ENCODE measurements around the gene TACC2. TPM values are rescaled to one million over a fixed set of nuclear protein-coding genes. Genes with fewer than 3 reads are reported as not detected.

The TACC2 gene
- total RNA-seq, 4 donors from 2014 or later = 95.9 to 122 (median 114) TPM

- H3K9me3 ChIP-seq = no peaks in the 10 kb centered on the region
- TF ChIP-seq POLR2A (IDR thresholded peaks at IDR 0.05) (no peak), CTCF (IDR thresholded peaks at IDR 0.05) (no peak)
- H3K4me1 ChIP-seq = peaks cover 35 to 54% of the 10 kb centered on the region in 2 donors
- intact Hi-C loops (cut with DNase I) = no loop called here
- H3K36me3 ChIP-seq = no peaks in the 10 kb centered on the region
- H3K27ac ChIP-seq = peak overlapping the region; percentile 67 to 92 (median 84)
- no peak overlapping the region for H3K4me3 ChIP-seq (replicated peaks in 1 of 3)
- H3K27me3 ChIP-seq = no peaks in the 10 kb centered on the region
- no peak for DNase-seq
- 91 to 100% methylated on average over 1 of the region's 1 CpG for WGBS, 2 donors
These were observed 275.5 kb downstream of the TACC2 start for GRCh38 chr10:122264436-122264835.

GRCh38 chr10:122264931-122265330 lies 276.0 kb downstream of the TACC2 start:
- no peaks in the 10 kb centered on the region for H3K27me3 ChIP-seq
- TF ChIP-seq CTCF (IDR thresholded peaks at IDR 0.05) = no peak
- H3K4me1 ChIP-seq = peaks cover 35 to 54% of the 10 kb centered on the region in 2 donors
- intact Hi-C loops (cut with DNase I) = no loop called here
- 91 to 99% methylated on average over 8 of the region's 8 CpGs for WGBS, 2 donors
- DNase-seq = no peak
- no peak overlapping the region for H3K4me3 ChIP-seq (replicated peaks in 1 of 3)
- no peaks in the 10 kb centered on the region for H3K9me3 ChIP-seq
- peak overlapping the region; percentile 67 to 92 (median 84) for H3K27ac ChIP-seq
- peaks cover 0 to 5% of the 10 kb centered on the region in 2 donors for H3K36me3 ChIP-seq

GRCh38 chr10:122265896-122266295 lies 276.9 kb downstream of the TACC2 start:
- Histone ChIP-seq H3K4me3 (replicated peaks in 1 of 3) (no peak overlapping the region), H3K9me3 (no peaks in the 10 kb centered on the region), H3K36me3 (peaks cover 0 to 5% of the 10 kb centered on the region in 2 donors), H3K27me3 (no peaks in the 10 kb centered on the region), H3K4me1 (peaks cover 35 to 54% of the 10 kb centered on the region in 2 donors), H3K27ac (peak overlapping the region; percentile 72 to 92 (median 84))
- intact Hi-C loops (cut with DNase I) = no loop called here
- peak in 1 of 2 donors; percentile 53 for TF ChIP-seq POLR2A (IDR thresholded peaks at IDR 0.05)
- TF ChIP-seq CTCF (IDR thresholded peaks at IDR 0.05) = no peak
- WGBS, 2 donors = 36% methylated on average over 6 of the region's 6 CpGs
- DNase-seq = peak; percentile 54 to 77

- intact Hi-C loops (cut with DNase I) = no loop called here
- Histone ChIP-seq H3K4me1 (peaks cover 35 to 54% of the 10 kb centered on the region in 2 donors), H3K36me3 (peaks cover 0 to 5% of the 10 kb centered on the region in 2 donors), H3K4me3 (replicated peaks in 1 of 3) (no peak overlapping the region), H3K27me3 (no peaks in the 10 kb centered on the region), H3K9me3 (no peaks in the 10 kb centered on the region), H3K27ac (peak overlapping the region in 2 of 3 donors; percentile 55 to 65)
- WGBS, 2 donors = 59 to 62% methylated on average over 12 to 14 of the region's 14 CpGs
- TF ChIP-seq CTCF (IDR thresholded peaks at IDR 0.05) (peak; percentile 59 to 93 (median 70)), POLR2A (IDR thresholded peaks at IDR 0.05) (no peak)
- DNase-seq = peak; percentile 30 to 48
These were observed 279.1 kb downstream of the TACC2 start for GRCh38 chr10:122267849-122268737.

Measured in thyroid gland (tissue), 4 donors.